Left colon (tissue), 2 donors: Measurements from ENCODE around the gene ITGB1. TPM values are rescaled to one million over a fixed set of nuclear protein-coding genes. Genes with fewer than 3 reads are reported as not detected.
"Not testable (repeated sequence)": the region's sequence is repeated elsewhere in the genome, so short reads cannot be mapped to it uniquely, and the experiment has no call there.

Source experiments
- ATAC-seq: fragments of 200-7000 bp; cut with Tn5 transposase; one replicate; pipeline ENCODE4 v1.9.1; 2020; ENCODE audit warnings: mild to moderate bottlenecking, moderate library complexity
- DNase-seq, 2 donors: peaks; one replicate each; pipeline ENCODE4 v3.0.0-alpha.2; 2020
- intact Hi-C, 2 donors: fragments of 100-400 bp; cut with DNase I in 1 of 2; cut with micrococcal nuclease in 1 of 2; formaldehyde crosslinking; loops; one replicate each; pipeline versions ENCODE4 v1.11.2 to v1.14.0; 2022; cut with DNase I, micrococcal nuclease
- long read RNA-seq: library from polyadenylated mRNA; unstranded; transcript quantifications from one replicate; pipeline ENCODE4 v2.0.0, GENCODE V29; 2021
- total RNA-seq, 2 donors: library from RNA; stranded (reverse); fragmentation: NEBNext Ultra II Directional; extraction: Animal tissue kit (Norgen Biotek cat#: 25700); gene quantifications; one replicate each; pipeline ENCODE4 v1.2.1, GENCODE V29; 2021
- donor health status: DM: no; HTN: no; CAD: no.
- donor health status: DM: yes; HTN: yes; CAD: no.

The ITGB1 gene
- total RNA-seq, result 100 to 1,000 TPM; 303 to 331 TPM
- long read RNA-seq, transcript ITGB1-201 (16 exons, 3,640 nt), result major isoform, 196 of 286 reads
- long read RNA-seq, partial matches to known transcripts, result 65 of 286 reads
- long read RNA-seq, other reads (novel, unspliced or antisense), result 24 of 286 reads

- intact Hi-C loops, result no loop called here
- DNase-seq, result peak; percentile 97
Observed at GRCh38 chr10:32958085-32959005, at the start of gene ITGB1. Gene ITGB1 (minus strand): TSS chr10:32958230. CDS start chr10:32935558, 22,672 bp downstream.

DNA sequence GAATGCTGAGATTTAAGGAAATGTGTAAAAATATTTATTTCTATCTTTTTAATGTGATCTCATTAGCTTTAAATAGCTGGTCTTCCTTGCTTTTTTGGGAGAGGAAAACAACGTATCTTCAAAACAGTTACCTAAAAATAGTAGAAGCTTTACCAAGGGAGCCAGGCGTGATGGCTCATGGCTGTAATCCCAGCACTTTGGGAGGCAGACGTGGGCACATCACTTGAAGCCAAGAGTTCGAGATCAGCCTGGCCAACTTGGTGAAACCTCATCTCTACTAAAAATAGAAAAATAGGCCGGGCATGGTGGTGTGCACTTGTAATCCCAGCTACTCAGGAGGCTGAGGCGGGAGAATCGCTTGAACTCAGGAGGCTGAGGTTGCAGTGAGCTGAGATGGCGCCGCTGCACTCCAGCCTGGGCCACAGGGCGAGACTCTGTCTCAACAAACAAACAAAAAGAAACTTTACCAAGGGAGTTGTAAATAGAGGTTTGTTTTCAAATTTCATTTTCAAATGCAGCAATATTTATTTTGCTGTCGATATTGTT is 48.4 kb upstream of the ITGB1 start:
- intact Hi-C loops, result no loop called here
- no peak for ATAC-seq

More at GRCh38 chr10:32958085-32959005, at the start of gene ITGB1:
- peak; percentile 89 for ATAC-seq

GRCh38 chr10:33005322-33006301 is 47.6 kb upstream of the ITGB1 start:
- DNase-seq (peak; percentile 76 to 77), ATAC-seq (peak; percentile 89)
- intact Hi-C loops, result no loop called here

More for the DNA sequence above, 48.4 kb upstream of the ITGB1 start:
- no peak for DNase-seq

- ATAC-seq (no peak), DNase-seq (no peak)
- intact Hi-C loops, result no loop called here
Observed at GRCh38 chr10:33001908-33002492, 44.0 kb upstream of the ITGB1 start.

DNA sequence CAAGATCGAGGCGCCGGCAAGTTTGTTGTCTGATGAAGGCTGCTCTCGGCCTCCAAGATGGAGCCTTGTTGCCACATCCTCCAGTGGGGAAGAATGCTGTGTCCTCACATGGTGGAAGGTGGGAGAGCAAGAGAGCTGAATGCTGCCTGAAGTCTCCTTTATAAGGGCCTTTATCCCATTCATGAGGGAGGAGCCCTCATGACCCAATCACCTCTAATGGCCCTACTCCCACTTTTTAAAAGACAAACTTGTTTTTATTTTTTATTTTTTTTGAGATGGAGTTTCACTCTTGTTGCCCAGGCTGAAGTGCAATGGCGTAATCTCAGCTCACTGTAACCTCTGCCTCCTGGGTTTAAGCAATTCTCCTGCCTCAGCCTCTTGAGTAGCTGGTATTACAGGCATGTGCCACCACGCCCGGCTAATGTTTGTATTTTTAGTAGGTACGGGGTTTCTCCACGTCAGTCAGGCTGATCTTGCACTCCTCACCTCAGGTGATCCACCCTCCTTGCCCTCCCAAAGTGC is 40.1 kb upstream of the ITGB1 start:
- intact Hi-C loops, DNase-seq, ATAC-seq: not testable (repeated sequence)

DNA sequence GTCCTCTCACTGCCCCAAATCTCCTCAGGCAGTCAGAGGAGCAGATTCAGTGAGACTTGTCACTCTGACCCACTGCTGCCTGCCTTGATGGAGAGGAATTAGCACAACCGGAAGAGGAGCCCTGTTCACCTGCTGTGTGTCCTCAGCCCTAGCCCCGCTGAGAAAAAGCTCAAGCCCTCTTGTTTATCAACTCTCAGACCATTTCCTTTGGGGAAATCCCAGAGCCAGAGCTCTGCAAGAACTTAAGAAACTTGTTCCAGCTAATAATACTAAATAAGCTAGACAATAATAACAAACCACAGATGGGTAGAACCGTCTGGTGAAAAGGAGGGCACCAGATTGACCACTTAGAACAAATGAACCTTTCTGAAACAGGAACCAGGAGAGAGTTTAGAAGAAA is 37.7 kb upstream of the ITGB1 start:
- ATAC-seq (no peak), DNase-seq (no peak)
- intact Hi-C loops, result no loop called here

- ATAC-seq, result no peak
- intact Hi-C loops, result no loop called here
- no peak for DNase-seq
Observed at GRCh38 chr10:32995066-32995622, 37.1 kb upstream of the ITGB1 start.

GRCh38 chr10:32994632-32995031 is 36.6 kb upstream of the ITGB1 start:
- DNase-seq, intact Hi-C loops, ATAC-seq: not testable (repeated sequence)

GRCh38 chr10:32992310-32992709 is 34.3 kb upstream of the ITGB1 start:
- DNase-seq, intact Hi-C loops, ATAC-seq: not testable (repeated sequence)

DNA sequence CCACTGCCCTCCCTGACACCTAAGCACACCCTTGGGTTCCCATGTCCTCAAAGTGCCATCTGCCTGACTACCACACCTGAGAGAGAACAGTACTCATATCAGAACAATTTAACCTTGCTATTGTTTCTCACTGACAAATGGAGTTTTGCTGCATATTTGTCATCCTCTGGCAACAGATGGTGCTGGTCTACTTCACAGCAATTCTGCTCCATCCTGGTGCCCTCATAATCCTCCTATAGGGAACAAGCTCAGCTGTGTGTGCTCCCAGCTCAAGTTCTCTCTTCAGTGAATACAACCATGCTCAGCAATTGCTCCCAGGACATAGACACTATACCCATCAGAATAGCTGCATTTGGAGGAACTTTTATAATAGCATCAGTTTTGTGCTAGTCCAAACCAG is 32.8 kb upstream of the ITGB1 start:
- no peak for ATAC-seq
- intact Hi-C loops, result no loop called here
- no peak for DNase-seq

DNA sequence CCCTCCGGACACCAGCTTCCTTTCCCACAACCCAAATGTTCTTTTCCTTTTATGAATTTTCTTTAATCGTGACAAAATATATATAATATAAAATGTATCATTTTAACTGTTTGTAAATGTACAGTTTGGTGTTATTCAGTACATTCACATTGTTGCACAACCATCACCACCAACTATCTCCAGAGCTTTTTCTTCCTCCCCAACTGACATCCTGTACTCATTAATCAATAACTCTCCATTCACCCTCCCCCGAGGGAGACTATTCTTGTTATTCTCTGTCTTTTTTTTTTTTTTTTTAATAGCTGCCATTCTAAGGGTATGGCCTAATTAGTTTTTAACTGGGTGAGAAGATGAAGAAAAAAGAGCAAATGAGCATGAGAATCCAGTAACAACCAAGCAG is 30.6 kb upstream of the ITGB1 start:
- no peak for ATAC-seq
- DNase-seq, result no peak

DNA sequence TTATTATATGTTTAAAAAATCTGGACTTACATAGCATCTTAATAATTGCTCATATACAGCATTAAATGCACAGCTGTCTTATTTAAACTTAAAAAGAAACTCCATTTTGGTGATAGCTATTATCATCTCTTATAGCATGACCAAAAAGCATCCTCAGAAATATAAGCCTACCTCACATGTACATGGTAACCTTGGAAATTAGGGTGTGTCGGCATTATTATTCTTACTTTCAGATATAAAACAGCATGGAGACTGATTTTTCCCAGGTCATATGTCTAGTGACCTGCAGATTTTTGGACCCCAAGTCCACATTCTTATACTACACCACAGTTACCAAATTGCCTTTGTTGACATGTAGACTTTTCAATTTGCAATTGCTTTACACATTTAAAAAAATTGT is 29.1 kb upstream of the ITGB1 start:
- DNase-seq (no peak), ATAC-seq (no peak)
- intact Hi-C loops, result no loop called here

More for the DNA sequence above, 30.6 kb upstream of the ITGB1 start:
- intact Hi-C loops, result no loop called here

GRCh38 chr10:32985775-32986350 is 27.8 kb upstream of the ITGB1 start:
- DNase-seq, result no peak
- ATAC-seq, result no peak
- intact Hi-C loops, result no loop called here

GRCh38 chr10:32985341-32985764 is 27.3 kb upstream of the ITGB1 start:
- no peak for DNase-seq
- intact Hi-C loops, result no loop called here

DNA sequence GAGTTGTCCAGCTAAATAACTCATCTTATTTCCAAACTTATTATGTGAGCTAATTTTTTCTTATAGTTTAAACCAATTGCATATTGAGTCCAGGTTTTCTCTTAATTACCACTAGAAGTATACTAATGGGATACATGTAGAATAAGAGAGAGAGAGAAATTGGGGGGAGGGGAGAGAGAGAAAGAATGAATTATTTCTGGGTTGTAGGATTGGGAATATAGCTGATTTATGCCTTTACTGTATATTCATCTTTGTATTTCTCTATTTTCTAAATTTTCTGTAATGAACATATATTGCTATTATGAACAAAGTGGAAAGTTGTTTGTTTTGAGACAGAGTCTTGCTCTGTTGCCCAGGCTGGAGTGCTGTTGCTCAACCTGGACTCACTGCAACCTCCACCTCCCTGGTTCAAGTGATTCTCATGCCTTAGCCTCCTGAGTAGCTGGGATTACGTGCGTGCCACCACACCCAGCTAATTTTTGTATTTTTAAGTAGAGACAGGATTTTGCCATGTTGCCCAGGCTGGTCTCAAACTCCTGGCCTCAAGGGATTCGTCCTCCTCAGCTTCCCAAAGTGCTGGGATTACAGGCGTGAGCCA is 26.1 kb upstream of the ITGB1 start:
- intact Hi-C loops, result no loop called here
- ATAC-seq (no peak), DNase-seq (no peak)

More at GRCh38 chr10:32985341-32985764, 27.3 kb upstream of the ITGB1 start:
- no peak for ATAC-seq

GRCh38 chr10:32982911-32983909 is 25.2 kb upstream of the ITGB1 start:
- DNase-seq (no peak), ATAC-seq (no peak)
- intact Hi-C loops, result no loop called here
